NCI-H1694 (cell line): ENCODE data around the gene SPEM2.

Experiments used
- DNase-seq: peaks from one replicate; lab custom pipeline; 2025; lab: John Stamatoyannopoulos, UW

Gene SPEM2

GRCh38 chr17:7421186-7421585, 4.2 kb upstream of the SPEM2 start:
- no peak for DNase-seq

GRCh38 chr17:7423679-7424078, 1.7 kb upstream of the SPEM2 start:
- no peak for DNase-seq

- DNase-seq: no peak
These were observed 340 bp downstream of the SPEM2 start for GRCh38 chr17:7425756-7426155.

GRCh38 chr17:7426203-7426863, 917 bp downstream of the SPEM2 start:
- DNase-seq: no peak

GRCh38 chr17:7426896-7427489, 1.6 kb downstream of the SPEM2 start:
- DNase-seq: no peak

- no peak for DNase-seq
These were observed 2.1 kb downstream of the SPEM2 start for GRCh38 chr17:7427549-7427948.

GRCh38 chr17:7428557-7428956, 3.1 kb downstream of the SPEM2 start, which contains the start of gene SPEM3:
Gene SPEM3, plus strand, starts transcription at chr17:7428857. Its CDS starts 46 bp downstream, at chr17:7428903.
- DNase-seq: no peak

- no peak for DNase-seq
These were observed 4.3 kb downstream of the SPEM2 start for GRCh38 chr17:7429722-7430121.

GRCh38 chr17:7431231-7431630, 5.8 kb downstream of the SPEM2 start:
- no peak for DNase-seq

GRCh38 chr17:7432296-7432695, 6.9 kb downstream of the SPEM2 start:
- DNase-seq: no peak

- peak; percentile 36 for DNase-seq
These were observed 10.5 kb downstream of the SPEM2 start for GRCh38 chr17:7435676-7436555.

GRCh38 chr17:7436556-7437368, 11.3 kb downstream of the SPEM2 start:
- peak; percentile 71 for DNase-seq

GRCh38 chr17:7437369-7437863, 12.0 kb downstream of the SPEM2 start:
- DNase-seq: no peak

GRCh38 chr17:7437950-7438614, 12.7 kb downstream of the SPEM2 start:
- peak; percentile 30 for DNase-seq

GRCh38 chr17:7438656-7439460, 13.4 kb downstream of the SPEM2 start:
- no peak for DNase-seq

GRCh38 chr17:7439462-7440112, 14.2 kb downstream of the SPEM2 start, which contains the start of gene FGF11:
Gene FGF11, plus strand, starts transcription at chr17:7439512. Its CDS starts 109 bp downstream, at chr17:7439621.
- DNase-seq: no peak

- no peak for DNase-seq
These were observed 14.9 kb downstream of the SPEM2 start for GRCh38 chr17:7440113-7440833.

- DNase-seq: no peak
These were observed 15.4 kb downstream of the SPEM2 start for GRCh38 chr17:7440834-7441195.

- no peak for DNase-seq
These were observed 15.8 kb downstream of the SPEM2 start for GRCh38 chr17:7441266-7441665.
